Measurements from ENCODE around the gene MCF2L.
"Not testable (repeated sequence)": the region's sequence is repeated elsewhere in the genome, so short reads cannot be mapped to it uniquely, and the experiment has no call there.

The MCF2L gene

GRCh38 chr13:113110048-113110851 lies 141.2 kb downstream of the MCF2L start:
- TF ChIP-seq CTCF (IDR thresholded peaks at IDR 0.05; ENCODE audit: low read depth, low read length), result no peak
- no peak overlapping the region; the same call in 1 of the 2 replicates for H3K4me3 ChIP-seq (ENCODE audit: low read depth, low read length)

GRCh38 chr13:113110852-113111315 lies 141.9 kb downstream of the MCF2L start:
- no peak overlapping the region for H3K4me3 ChIP-seq (ENCODE audit: low read depth, low read length)
- TF ChIP-seq CTCF (IDR thresholded peaks at IDR 0.05; ENCODE audit: low read depth, low read length), result no peak

GRCh38 chr13:113111821-113112220 lies 142.8 kb downstream of the MCF2L start:
- H3K4me3 ChIP-seq (ENCODE audit: low read depth, low read length), result not testable (repeated sequence)

- not testable (repeated sequence) for H3K4me3 ChIP-seq (ENCODE audit: low read depth, low read length)
These were observed 143.5 kb downstream of the MCF2L start for GRCh38 chr13:113112475-113112874.

- no peak for TF ChIP-seq CTCF (IDR thresholded peaks at IDR 0.05; ENCODE audit: low read depth, low read length)
- H3K4me3 ChIP-seq (ENCODE audit: low read depth, low read length), result no peak overlapping the region
These were observed 144.2 kb downstream of the MCF2L start for GRCh38 chr13:113112893-113113845.

GRCh38 chr13:113113846-113114271 lies 144.8 kb downstream of the MCF2L start:
- TF ChIP-seq CTCF (IDR thresholded peaks at IDR 0.05; ENCODE audit: low read depth, low read length), result no peak
- H3K4me3 ChIP-seq (ENCODE audit: low read depth, low read length), result no peak overlapping the region

- H3K4me3 ChIP-seq (ENCODE audit: low read depth, low read length), result no peak overlapping the region
- TF ChIP-seq CTCF (IDR thresholded peaks at IDR 0.05; ENCODE audit: low read depth, low read length), result no peak
These were observed 145.7 kb downstream of the MCF2L start for GRCh38 chr13:113114511-113115362.
